Muscle layer of colon (tissue), 2 donors: ENCODE data around the gene C2orf92.

Experiments used
- H3K27ac ChIP-seq: one replicate; pipeline ENCODE4 v1.7.0; 2013; ENCODE audit warnings: low read depth, mild to moderate bottlenecking, low read length, moderate library complexity
- H3K27me3 ChIP-seq, 2 donors: one replicate each; pipeline ENCODE4 v1.7.0; 2013; ENCODE audit warnings: low read length in 2 of 2, mild to moderate bottlenecking in 2 of 2; ENCODE audit not compliant: insufficient read depth in 2 of 2, control insufficient read depth in 1 of 2
- H3K36me3 ChIP-seq: one replicate; pipeline ENCODE4 v1.7.0; 2013; ENCODE audit warnings: mild to moderate bottlenecking, low read length; ENCODE audit not compliant: insufficient read depth
- H3K4me1 ChIP-seq: one replicate; pipeline ENCODE4 v1.7.0; 2013; ENCODE audit warnings: mild to moderate bottlenecking, low read length; ENCODE audit not compliant: insufficient read depth
- H3K4me3 ChIP-seq, 2 donors: one replicate each; pipeline ENCODE4 v1.7.0; 2013; ENCODE audit warnings: low read length in 2 of 2, low read depth in 1 of 2, mild to moderate bottlenecking in 1 of 2, moderate library complexity in 1 of 2
- H3K9ac ChIP-seq: one replicate; pipeline ENCODE4 v1.7.0; 2013; ENCODE audit warnings: low read length
- H3K9me3 ChIP-seq: one replicate; pipeline ENCODE4 v1.7.0; 2013; ENCODE audit warnings: mild to moderate bottlenecking, low read length
- donor health status: abdominal sarcoma.
- donor health status: Adenocarcinoma of cecum.

The C2orf92 gene

GRCh38 chr2:97699765-97700444 is 30.4 kb downstream of the C2orf92 start:
- H3K36me3 ChIP-seq: no peaks in the 10 kb centered on the region
- no peak overlapping the region for H3K4me3 ChIP-seq
- H3K9me3 ChIP-seq: no peaks in the 10 kb centered on the region
- no peak overlapping the region for H3K27ac ChIP-seq
- no peaks in the 10 kb centered on the region for H3K27me3 ChIP-seq
- H3K9ac ChIP-seq: no peak overlapping the region
- no peaks in the 10 kb centered on the region for H3K4me1 ChIP-seq

DNA sequence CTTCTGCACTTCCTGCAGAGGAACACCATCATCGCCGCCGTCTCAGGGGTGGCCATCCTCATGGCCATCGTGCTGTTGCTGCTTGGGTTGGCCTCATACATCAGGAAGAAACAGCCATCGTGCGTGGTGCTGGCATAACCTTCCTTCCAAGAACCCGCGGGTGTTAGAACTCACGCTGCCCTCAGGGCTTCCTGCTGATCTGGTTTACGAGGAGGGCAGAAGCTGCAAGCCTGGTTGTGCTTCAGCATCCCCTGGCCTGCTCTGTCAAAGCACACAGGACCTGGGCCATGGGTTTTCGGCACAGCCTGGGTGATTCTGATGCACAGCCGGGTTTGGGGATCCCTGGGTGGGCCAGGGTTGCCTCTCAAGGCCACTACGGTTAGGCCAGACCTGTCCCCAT is 31.7 kb downstream of the C2orf92 start:
- H3K9ac ChIP-seq: no peak overlapping the region
- no peak overlapping the region for H3K4me3 ChIP-seq
- no peaks in the 10 kb centered on the region for H3K27me3 ChIP-seq
- H3K27ac ChIP-seq: no peak overlapping the region
- no peaks in the 10 kb centered on the region for H3K4me1 ChIP-seq
- no peaks in the 10 kb centered on the region for H3K36me3 ChIP-seq
- H3K9me3 ChIP-seq: no peaks in the 10 kb centered on the region

DNA sequence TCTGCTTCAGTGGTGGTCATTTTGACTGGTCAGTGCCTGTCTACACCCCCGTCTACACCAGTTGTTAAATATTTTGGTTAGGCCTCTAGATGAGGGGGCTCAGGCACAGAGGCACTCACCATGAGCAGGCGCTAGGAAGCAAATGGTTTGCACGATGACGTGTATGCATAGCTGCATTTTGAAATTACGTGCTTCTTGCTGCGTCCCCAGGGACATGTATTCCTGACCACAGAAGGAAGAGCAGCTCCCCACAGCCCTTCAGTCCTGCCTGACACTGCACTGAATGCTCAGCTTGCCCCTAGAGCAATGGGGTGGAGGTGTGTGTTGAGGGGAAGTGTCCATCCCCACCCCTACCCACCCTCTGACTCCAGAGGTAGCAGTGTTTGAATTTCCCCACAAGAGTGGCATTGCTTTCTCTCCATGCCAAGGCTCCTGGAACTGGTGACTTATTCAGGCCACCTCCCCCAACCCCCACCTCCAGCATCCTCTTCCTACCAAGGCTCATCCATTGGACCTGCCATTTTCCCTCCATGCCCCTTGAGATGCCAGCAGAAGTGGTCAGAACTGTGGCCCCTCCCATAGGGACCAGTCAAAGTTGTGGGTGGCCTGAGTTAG is 32.4 kb downstream of the C2orf92 start:
- H3K4me1 ChIP-seq: no peaks in the 10 kb centered on the region
- no peak overlapping the region for H3K27ac ChIP-seq
- no peak overlapping the region for H3K9ac ChIP-seq
- no peaks in the 10 kb centered on the region for H3K27me3 ChIP-seq
- no peaks in the 10 kb centered on the region for H3K9me3 ChIP-seq
- H3K4me3 ChIP-seq: no peak overlapping the region
- no peaks in the 10 kb centered on the region for H3K36me3 ChIP-seq

GRCh38 chr2:97702731-97703470 is 33.4 kb downstream of the C2orf92 start:
- H3K36me3 ChIP-seq: no peaks in the 10 kb centered on the region
- H3K4me3 ChIP-seq: no peak overlapping the region
- H3K9me3 ChIP-seq: no peaks in the 10 kb centered on the region
- no peak overlapping the region for H3K9ac ChIP-seq
- no peak overlapping the region for H3K27ac ChIP-seq
- no peaks in the 10 kb centered on the region for H3K4me1 ChIP-seq
- no peaks in the 10 kb centered on the region for H3K27me3 ChIP-seq

DNA sequence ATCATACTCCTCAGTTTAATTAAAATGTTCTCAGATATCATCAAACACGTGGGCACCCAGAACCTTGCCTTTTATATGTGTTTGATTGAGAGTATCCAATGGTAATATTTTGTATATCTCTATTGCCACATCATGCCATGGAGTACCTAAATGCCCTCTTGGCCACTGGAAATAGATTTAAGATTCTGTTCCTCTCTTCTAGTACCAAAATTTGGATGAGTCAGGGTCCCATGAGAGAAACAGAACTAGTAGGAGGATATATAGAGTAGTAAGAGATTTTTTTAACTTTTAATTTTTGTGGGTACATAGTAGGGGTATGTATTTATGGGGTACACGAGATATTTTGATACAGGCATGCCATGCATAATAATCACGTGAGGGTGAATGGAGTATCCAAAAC is 34.2 kb downstream of the C2orf92 start:
- Histone ChIP-seq H3K4me3 (no peak overlapping the region), H3K9me3 (no peaks in the 10 kb centered on the region), H3K27me3 (no peaks in the 10 kb centered on the region), H3K9ac (no peak overlapping the region), H3K4me1 (no peaks in the 10 kb centered on the region), H3K27ac (no peak overlapping the region), H3K36me3 (no peaks in the 10 kb centered on the region)

DNA sequence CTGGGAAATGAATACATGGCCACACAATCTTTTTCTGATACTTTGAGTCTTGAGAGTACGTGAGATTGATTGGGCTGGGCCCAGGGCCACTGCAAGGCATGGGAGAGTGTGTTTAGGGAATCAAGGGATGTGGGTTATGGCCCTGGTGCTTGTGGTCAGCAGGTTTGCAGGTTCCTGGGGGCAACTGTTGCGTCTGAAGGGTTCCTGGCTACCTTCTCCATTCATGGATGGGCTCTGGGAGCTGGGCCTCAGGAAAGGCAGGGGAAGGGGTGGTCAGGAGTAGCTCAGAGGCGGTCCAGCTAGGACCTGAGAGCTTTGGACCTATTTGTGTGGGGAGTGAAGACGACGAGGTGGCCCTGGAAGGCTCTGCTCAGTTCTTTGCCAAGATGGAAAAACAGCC is 35.5 kb downstream of the C2orf92 start:
- Histone ChIP-seq H3K27me3 (no peaks in the 10 kb centered on the region), H3K27ac (no peak overlapping the region), H3K4me1 (no peaks in the 10 kb centered on the region), H3K36me3 (no peaks in the 10 kb centered on the region), H3K9me3 (no peaks in the 10 kb centered on the region), H3K4me3 (no peak overlapping the region), H3K9ac (no peak overlapping the region)

GRCh38 chr2:97706112-97706511 is 36.6 kb downstream of the C2orf92 start:
- H3K4me1 ChIP-seq: no peaks in the 10 kb centered on the region
- no peaks in the 10 kb centered on the region for H3K36me3 ChIP-seq
- H3K9me3 ChIP-seq: no peaks in the 10 kb centered on the region
- no peak overlapping the region for H3K27ac ChIP-seq
- H3K9ac ChIP-seq: no peak overlapping the region
- H3K27me3 ChIP-seq: no peaks in the 10 kb centered on the region
- H3K4me3 ChIP-seq: no peak overlapping the region

- Histone ChIP-seq H3K4me3 (no peak overlapping the region), H3K4me1 (no peaks in the 10 kb centered on the region), H3K9ac (no peak overlapping the region)
Measured at GRCh38 chr2:97706708-97707345, 37.3 kb downstream of the C2orf92 start.

GRCh38 chr2:97707362-97708047 is 38.0 kb downstream of the C2orf92 start:
- Histone ChIP-seq H3K4me3 (no peak overlapping the region), H3K27me3 (no peaks in the 10 kb centered on the region), H3K4me1 (no peaks in the 10 kb centered on the region), H3K36me3 (no peaks in the 10 kb centered on the region), H3K27ac (no peak overlapping the region), H3K9me3 (no peaks in the 10 kb centered on the region), H3K9ac (no peak overlapping the region)

More at GRCh38 chr2:97706708-97707345, 37.3 kb downstream of the C2orf92 start:
- Histone ChIP-seq H3K36me3 (no peaks in the 10 kb centered on the region), H3K27ac (no peak overlapping the region), H3K27me3 (no peaks in the 10 kb centered on the region), H3K9me3 (no peaks in the 10 kb centered on the region)

GRCh38 chr2:97708048-97708380 is 38.5 kb downstream of the C2orf92 start:
- H3K27me3 ChIP-seq: no peaks in the 10 kb centered on the region
- no peak overlapping the region for H3K27ac ChIP-seq
- no peak overlapping the region for H3K9ac ChIP-seq
- no peak overlapping the region for H3K4me3 ChIP-seq
- H3K4me1 ChIP-seq: no peaks in the 10 kb centered on the region
- H3K36me3 ChIP-seq: no peaks in the 10 kb centered on the region
- H3K9me3 ChIP-seq: no peaks in the 10 kb centered on the region

GRCh38 chr2:97708608-97709007 is 39.1 kb downstream of the C2orf92 start:
- Histone ChIP-seq H3K9me3 (no peaks in the 10 kb centered on the region), H3K27me3 (no peaks in the 10 kb centered on the region), H3K27ac (no peak overlapping the region), H3K4me1 (no peaks in the 10 kb centered on the region), H3K9ac (no peak overlapping the region), H3K36me3 (no peaks in the 10 kb centered on the region), H3K4me3 (no peak overlapping the region)
